ENCODE measurements around the gene TTC23.

Gene TTC23

DNA sequence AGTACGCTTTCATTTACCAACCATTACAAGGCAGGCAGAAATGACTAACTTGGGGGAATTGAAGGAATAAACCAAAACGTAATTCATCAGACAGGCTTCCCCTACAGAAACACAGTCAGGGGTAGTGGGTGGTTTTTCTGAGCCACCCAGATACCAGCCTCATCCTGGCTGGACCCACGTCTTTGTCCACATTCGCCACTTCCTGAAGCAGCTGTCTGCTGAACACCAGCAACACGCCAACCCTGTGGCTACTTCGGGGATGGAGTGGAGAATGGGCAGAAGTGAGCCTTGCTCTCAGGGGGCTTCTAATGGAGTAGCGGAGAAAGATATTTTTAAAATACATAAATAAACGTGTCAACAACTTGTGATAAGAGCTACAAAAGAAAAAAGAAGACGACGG is 104.4 kb downstream of the TTC23 start:
- Histone ChIP-seq H3K4me3 (no peak overlapping the region), H3K27ac (no peak overlapping the region)

GRCh38 chr15:99143655-99144610 is 105.4 kb downstream of the TTC23 start:
- peak overlapping the region in 2 of 21 experiments; percentile 49 to 70 for H3K27ac ChIP-seq
- no peak overlapping the region for H3K4me3 ChIP-seq

- Histone ChIP-seq H3K27ac (no peak overlapping the region), H3K4me3 (no peak overlapping the region)
Observed at GRCh38 chr15:99143242-99143641, 106.1 kb downstream of the TTC23 start.

GRCh38 chr15:99142562-99142961 is 106.8 kb downstream of the TTC23 start:
- Histone ChIP-seq H3K4me3 (no peak overlapping the region), H3K27ac (no peak overlapping the region)

DNA sequence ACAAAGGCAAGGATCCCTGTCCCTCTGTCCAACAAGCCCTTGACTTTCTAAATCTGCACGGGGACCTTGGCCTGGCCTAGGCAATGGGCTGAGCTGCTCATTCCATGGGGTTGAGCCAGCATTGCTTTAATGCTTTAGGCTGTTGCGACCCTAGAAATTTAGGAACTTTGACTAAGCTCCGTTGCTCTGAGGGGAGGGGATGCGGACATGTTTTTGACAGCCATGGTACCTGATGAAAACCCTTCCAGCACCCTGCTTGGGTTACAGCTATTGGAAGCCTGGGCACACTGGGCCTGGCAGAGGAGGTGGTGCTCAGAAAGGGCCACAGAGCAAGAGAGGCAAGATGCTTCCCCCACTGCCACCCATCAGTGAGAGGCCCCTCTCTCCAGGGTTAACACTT is 107.4 kb downstream of the TTC23 start:
- Histone ChIP-seq H3K4me3 (no peak overlapping the region), H3K27ac (no peak overlapping the region)

DNA sequence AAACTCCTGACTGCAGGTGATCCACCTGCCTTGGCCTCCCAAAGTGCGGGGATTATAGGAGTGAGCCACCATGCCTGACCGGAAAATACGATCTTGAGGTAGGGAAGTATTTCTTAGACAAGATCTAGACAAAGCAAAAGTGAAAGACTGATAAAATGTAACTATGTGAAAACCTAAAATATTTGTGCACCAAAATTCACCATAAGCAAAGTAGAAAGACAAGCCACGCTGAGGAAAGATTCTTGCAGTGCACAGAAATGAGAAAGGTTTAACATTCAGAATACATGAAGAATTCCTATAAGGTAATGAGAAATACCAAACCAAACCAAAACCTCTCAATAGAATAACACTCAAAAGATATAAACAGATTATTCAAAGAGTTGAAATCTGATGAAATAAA is 108.8 kb downstream of the TTC23 start:
- no peak overlapping the region for H3K4me3 ChIP-seq
- no peak overlapping the region for H3K27ac ChIP-seq

DNA sequence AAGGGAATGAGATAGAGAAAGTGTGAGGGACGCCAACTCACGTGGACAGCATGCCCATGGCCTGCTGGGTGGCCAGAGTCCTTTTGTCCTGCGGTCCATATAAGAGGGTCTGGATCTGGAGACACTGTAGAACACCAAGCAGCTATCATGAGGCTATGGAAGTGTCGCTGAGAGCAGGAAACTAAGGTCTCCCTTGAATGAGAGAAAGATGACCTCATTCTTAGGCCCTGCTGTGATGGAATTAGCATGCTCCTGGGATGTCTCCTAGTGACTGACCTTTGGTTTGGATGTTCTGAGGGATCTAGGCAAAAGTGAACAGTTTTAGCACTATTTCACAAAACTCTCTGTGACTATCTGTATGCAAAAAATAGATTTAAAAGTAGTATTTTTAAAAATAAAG is 110.1 kb downstream of the TTC23 start:
- H3K4me3 ChIP-seq: no peak overlapping the region
- no peak overlapping the region for H3K27ac ChIP-seq

- H3K4me3 ChIP-seq: no peak overlapping the region
- no peak overlapping the region for H3K27ac ChIP-seq
Observed at GRCh38 chr15:99138491-99138982, 110.8 kb downstream of the TTC23 start.

- H3K27ac ChIP-seq: no peak overlapping the region
- no peak overlapping the region for H3K4me3 ChIP-seq
Observed at GRCh38 chr15:99137877-99138276, 111.5 kb downstream of the TTC23 start.

DNA sequence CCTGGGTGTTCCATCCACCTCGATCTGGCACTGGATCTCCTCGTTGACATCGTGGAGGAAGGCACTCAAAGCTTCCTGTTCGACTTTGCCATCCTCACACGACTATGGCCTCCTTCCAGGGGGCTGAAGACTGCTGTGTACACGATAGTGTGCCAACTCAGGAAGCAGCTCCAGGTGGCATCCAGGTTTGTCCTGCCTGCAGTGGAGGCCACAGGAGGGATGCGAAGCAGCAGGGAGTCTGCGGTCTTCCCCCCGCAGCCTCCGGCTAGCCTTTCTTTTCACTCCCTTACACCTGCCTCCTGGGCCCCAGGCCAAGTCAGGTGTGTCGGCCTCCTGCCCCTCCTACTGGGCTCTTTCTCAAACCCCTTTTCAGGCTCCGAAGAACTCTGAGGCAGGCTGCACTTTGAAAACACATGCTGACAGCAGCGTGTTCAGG is 112.3 kb downstream of the TTC23 start:
- H3K27ac ChIP-seq: no peak overlapping the region
- H3K4me3 ChIP-seq: no peak overlapping the region

DNA sequence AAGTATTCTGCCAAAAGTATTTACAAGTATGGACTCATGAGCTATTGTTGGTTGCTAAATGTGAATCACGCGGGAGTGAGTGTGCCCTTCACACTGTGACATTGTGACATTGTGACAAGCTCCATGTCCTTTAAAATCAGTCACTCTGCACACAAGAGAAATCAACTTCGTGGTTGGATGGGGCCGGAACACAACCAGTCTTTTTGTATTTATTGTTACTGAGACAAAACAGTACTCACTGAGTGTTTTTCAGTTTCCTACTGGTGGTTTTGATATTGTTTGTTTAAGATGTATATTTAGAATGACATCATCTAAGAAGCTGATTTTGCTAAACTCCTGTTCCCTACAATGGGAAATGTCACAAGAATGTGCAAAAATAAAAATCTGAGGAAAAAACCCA is 114.2 kb downstream of the TTC23 start:
- Histone ChIP-seq H3K4me3 (no peak overlapping the region), H3K27ac (no peak overlapping the region)

GRCh38 chr15:99134317-99134821 is 115.0 kb downstream of the TTC23 start:
- no peak overlapping the region for H3K27ac ChIP-seq
- H3K4me3 ChIP-seq: no peak overlapping the region

- H3K27ac ChIP-seq: no peak overlapping the region
- H3K4me3 ChIP-seq: no peak overlapping the region
Observed at GRCh38 chr15:99132634-99133287, 116.6 kb downstream of the TTC23 start.

DNA sequence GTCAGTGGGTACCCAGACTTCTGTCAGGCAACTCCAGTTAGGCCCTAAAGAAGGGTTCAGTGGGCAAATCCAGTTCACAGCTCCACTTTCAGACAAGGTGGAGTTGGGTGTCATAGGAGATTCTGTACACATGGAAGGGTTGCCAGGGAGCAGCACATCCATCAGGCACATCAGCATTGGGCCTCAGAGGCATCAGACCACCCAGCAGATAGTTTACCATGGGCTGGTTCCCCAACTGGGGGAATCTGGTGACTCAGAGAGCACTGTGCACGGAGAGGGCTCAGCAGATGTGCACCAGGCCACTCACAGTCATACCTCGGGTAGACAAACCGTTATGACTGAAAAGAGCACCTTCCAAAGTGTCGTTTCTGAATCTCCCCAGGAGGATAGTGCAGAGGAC is 117.3 kb downstream of the TTC23 start:
- Histone ChIP-seq H3K27ac (no peak overlapping the region), H3K4me3 (no peak overlapping the region)

DNA sequence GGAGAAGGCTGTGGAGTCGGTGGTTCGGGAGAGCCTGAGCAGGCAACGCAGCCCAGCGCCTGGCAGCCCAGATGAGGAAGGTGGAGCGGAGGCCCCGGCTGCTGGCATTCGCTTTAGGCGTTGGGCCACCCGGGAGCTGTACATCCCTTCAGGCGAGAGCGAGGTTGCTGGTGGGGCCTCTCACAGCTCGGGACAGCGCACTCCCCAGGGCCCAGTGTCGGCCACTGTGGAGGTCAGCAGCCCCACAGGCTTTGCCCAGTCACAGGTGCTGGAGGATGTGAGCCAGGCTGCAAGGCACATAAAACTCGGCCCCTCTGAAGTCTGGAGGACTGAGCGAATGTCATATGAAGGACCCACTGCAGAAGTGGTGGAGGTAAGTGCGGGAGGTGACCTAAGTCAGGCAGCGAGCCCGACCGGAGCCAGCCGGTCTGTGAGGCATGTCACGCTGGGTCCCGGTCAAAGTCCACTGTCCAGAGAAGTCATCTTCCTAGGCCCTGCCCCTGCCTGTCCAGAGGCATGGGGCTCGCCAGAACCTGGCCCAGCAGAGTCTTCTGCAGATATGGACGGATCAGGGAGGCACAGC is 117.8 kb downstream of the TTC23 start:
- Histone ChIP-seq H3K27ac (no peak overlapping the region), H3K4me3 (no peak overlapping the region)

- no peak overlapping the region for H3K27ac ChIP-seq
Observed at GRCh38 chr15:99130765-99131440, 118.5 kb downstream of the TTC23 start.

DNA sequence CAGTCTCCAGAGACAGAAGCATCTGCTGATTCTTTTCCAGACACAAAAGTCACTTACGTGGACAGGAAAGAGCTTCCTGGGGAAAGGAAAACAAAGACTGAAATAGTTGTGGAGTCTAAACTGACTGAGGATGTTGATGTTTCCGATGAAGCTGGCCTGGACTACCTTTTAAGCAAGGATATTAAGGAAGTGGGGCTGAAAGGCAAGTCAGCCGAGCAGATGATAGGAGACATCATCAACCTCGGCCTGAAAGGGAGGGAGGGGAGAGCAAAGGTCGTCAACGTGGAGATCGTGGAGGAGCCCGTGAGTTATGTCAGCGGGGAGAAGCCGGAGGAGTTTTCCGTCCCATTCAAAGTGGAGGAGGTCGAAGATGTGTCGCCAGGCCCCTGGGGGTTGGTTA is 119.1 kb downstream of the TTC23 start:
- H3K27ac ChIP-seq: no peak overlapping the region
- H3K4me3 ChIP-seq: no peak overlapping the region

More at GRCh38 chr15:99130765-99131440, 118.5 kb downstream of the TTC23 start:
- H3K4me3 ChIP-seq: no peak overlapping the region

GRCh38 chr15:99129644-99130043 is 119.7 kb downstream of the TTC23 start:
- H3K4me3 ChIP-seq: no peak overlapping the region
- H3K27ac ChIP-seq: no peak overlapping the region

- no peak overlapping the region for H3K27ac ChIP-seq
- H3K4me3 ChIP-seq: no peak overlapping the region
Observed at GRCh38 chr15:99128411-99128810, 121.0 kb downstream of the TTC23 start.

GRCh38 chr15:99127773-99128172 is 121.6 kb downstream of the TTC23 start:
- Histone ChIP-seq H3K4me3 (no peak overlapping the region), H3K27ac (no peak overlapping the region)
